Measurements from ENCODE around the gene MLN. TPM values are rescaled to one million over a fixed set of nuclear protein-coding genes. Genes with fewer than 3 reads are reported as not detected.

Gene MLN
- total RNA-seq, 4 donors from 2014 or later, result not detected

GRCh38 chr6:33802186-33802958 is 1.4 kb downstream of the MLN start:
- Histone ChIP-seq H3K4me1 (no peaks in the 10 kb centered on the region), H3K27me3 (no peaks in the 10 kb centered on the region), H3K4me3 (replicated peaks in 1 of 3) (no peak overlapping the region), H3K36me3 (no peaks in the 10 kb centered on the region), H3K27ac (no peak overlapping the region), H3K9me3 (no peaks in the 10 kb centered on the region)
- DNase-seq, result no peak
- 74 to 81% methylated on average over 12 to 14 of the region's 14 CpGs for WGBS, 2 donors
- intact Hi-C loops (cut with DNase I), result no loop called here
- TF ChIP-seq CTCF (IDR thresholded peaks at IDR 0.05) (no peak), POLR2A (IDR thresholded peaks at IDR 0.05) (no peak)

DNA sequence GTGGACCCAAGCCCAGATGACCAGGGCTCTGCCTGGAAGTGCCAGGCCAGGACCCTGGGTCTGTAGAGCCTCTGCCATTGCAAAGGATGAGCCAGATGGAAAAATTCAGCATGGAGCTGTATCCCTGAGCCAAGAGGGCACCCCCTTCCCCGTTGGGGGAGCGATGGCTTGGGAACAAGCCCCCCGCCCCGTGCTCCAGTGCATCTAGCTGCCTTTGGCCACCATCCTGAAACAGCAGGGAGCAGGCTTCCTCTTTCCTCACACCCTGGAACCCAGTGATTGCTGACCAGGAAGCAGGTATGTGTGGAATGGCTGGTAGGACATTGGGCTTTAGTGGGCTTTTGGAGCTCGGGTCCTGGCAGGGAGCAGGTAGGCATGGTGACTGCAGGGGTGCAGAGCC is 2.2 kb downstream of the MLN start:
- Histone ChIP-seq H3K27ac (no peak overlapping the region), H3K36me3 (no peaks in the 10 kb centered on the region), H3K4me3 (replicated peaks in 1 of 3) (no peak overlapping the region), H3K4me1 (no peaks in the 10 kb centered on the region), H3K27me3 (no peaks in the 10 kb centered on the region), H3K9me3 (no peaks in the 10 kb centered on the region)
- WGBS, 2 donors, result 82 to 96% methylated on average over 4 to 5 of the region's 5 CpGs
- no peak for DNase-seq
- intact Hi-C loops (cut with DNase I), result no loop called here
- TF ChIP-seq CTCF (IDR thresholded peaks at IDR 0.05) (no peak), POLR2A (IDR thresholded peaks at IDR 0.05) (no peak)

DNA sequence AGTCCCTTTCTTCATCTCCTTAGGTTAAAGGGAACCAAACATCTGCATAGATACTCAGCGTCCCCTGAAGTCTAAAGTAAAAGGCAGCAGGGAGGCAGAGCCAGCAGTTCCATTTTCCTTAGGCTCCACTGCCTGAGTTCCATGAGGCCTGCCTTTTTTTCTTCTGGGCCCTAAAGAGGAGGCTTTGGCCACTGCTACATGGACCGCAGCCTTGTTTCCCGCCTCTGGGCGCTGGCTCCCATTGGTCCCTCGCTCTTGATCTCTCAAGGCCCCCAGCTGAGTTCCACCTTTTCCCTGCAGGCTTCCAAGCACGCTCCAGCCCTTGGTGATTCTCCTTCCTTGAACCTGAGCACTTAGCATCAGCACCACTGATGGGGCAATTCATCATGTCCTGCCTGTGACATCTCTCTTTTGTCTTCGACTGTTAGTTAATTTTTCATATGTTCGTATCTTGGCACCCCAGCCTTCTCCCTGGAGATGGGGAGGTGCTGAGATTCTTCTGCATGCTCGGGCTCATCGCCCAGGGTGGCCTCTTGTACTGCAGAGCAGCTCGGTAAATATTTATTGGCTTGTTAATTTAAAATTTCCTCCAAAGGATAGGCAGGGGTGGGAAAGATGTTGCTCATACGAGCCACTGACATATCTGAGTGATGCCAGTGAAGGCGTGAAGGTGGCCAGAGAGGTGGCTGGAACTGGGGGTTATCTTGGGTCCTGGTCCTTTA is 3.4 kb downstream of the MLN start:
- WGBS, 2 donors, result 88 to 89% methylated on average over 13 of the region's 13 CpGs
- Histone ChIP-seq H3K27me3 (no peaks in the 10 kb centered on the region), H3K36me3 (no peaks in the 10 kb centered on the region), H3K27ac (no peak overlapping the region), H3K9me3 (no peaks in the 10 kb centered on the region), H3K4me1 (no peaks in the 10 kb centered on the region), H3K4me3 (replicated peaks in 1 of 3) (no peak overlapping the region)
- TF ChIP-seq POLR2A (IDR thresholded peaks at IDR 0.05) (no peak), CTCF (IDR thresholded peaks at IDR 0.05) (no peak)
- DNase-seq, result no peak
- intact Hi-C loops (cut with DNase I), result no loop called here

- no peak for DNase-seq
- H3K4me3 ChIP-seq (replicated peaks in 1 of 3), result no peak overlapping the region
- H3K36me3 ChIP-seq, result no peaks in the 10 kb centered on the region
- intact Hi-C loops (cut with DNase I), result no loop called here
- no peaks in the 10 kb centered on the region for H3K9me3 ChIP-seq
- WGBS, 2 donors, result 51 to 54% methylated on average over 4 of the region's 4 CpGs
- H3K27ac ChIP-seq, result no peak overlapping the region
- H3K4me1 ChIP-seq, result no peaks in the 10 kb centered on the region
- no peaks in the 10 kb centered on the region for H3K27me3 ChIP-seq
- TF ChIP-seq CTCF (IDR thresholded peaks at IDR 0.05) (no peak), POLR2A (IDR thresholded peaks at IDR 0.05) (no peak)
Measured at GRCh38 chr6:33799454-33800113, 4.2 kb downstream of the MLN start.

All from thyroid gland (tissue), 4 donors.